Measurements from ENCODE around the gene CFAP251. TPM values are rescaled to one million over a fixed set of nuclear protein-coding genes. Genes with fewer than 3 reads are reported as not detected.

CFAP251 gene
- total and polyA plus RNA-seq, 2 donors (not counting 3 experiments of a cell fraction or from before 2014, with no cell fraction given): 3.3 to 4.0 TPM

DNA sequence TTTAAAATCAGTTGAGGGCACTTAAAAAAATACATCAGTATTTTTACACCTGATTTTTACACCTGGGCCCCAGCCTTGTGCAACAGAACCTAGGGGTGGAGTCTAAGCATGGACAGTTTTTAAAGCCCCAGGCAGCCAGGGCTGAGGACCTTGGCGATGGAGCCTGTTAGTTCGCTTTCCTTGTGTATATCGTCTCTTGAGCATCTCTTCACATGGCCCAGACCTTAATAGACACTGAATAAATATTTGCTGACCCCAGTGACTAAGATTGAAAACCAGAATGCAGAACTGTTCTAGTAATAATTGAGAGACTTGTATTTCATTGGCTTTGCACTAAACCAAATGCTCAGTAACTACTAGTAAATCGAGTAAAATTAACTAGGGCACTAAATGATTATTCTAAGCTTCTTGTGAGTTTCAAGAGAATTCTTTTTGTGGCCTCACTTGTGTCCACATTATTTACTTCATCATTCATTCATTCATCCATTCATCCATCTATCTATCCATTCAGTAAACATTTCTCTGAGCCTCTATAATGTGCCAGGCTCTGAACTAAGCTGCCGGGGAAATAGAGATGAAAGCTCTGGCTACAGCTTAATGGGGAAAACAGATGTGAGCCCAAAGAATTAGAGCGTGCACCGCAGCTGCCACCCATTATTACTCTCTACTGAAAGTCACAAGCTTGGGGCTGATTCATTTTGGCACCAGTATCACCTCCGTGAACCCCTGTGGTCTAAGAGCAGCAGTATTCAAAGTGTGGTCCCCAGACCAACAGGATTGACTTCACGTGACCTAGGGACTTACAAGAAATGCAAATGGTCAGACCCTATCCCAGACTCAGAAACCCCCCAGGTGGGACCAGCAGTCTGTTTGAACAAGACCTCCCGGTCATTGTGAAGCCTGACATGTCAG lies 72.6 kb downstream of the CFAP251 start:
- H3K4me3 ChIP-seq (replicated peaks in 1 of 3; ENCODE audit: insufficient read depth in 1 of 3, low read depth in 1 of 3, low read length in 3 of 3): no peak overlapping the region
- H4K20me1 ChIP-seq (replicated peaks; ENCODE audit: control insufficient read depth, extremely low read depth, insufficient read depth, low read length): no peaks in the 10 kb centered on the region
- POLR2A ChIA-PET: interaction anchor here (1.4 kb wide), 1 partner anchor 67 kb away, joined by 4 read pairs; no protein-coding TSS in a partner anchor
- H3K4me2 ChIP-seq (ENCODE audit: insufficient read depth, low read length): no peak overlapping the region
- no peak for FAIRE-seq
- peak overlapping the region; percentile 77 for H3K27ac ChIP-seq (ENCODE audit: insufficient read depth, low read depth, low read length)
- H3K9ac ChIP-seq (replicated peaks; ENCODE audit: extremely low read depth, insufficient read depth, low read length): no peak overlapping the region
- no peaks in the 10 kb centered on the region for H3K9me3 ChIP-seq (replicated peaks; ENCODE audit: control insufficient read depth, insufficient read depth, low read length)
- H2AFZ ChIP-seq (ENCODE audit: low read depth, low read length): no peak overlapping the region
- intact Hi-C loops (cut with micrococcal nuclease): no loop called here
- H3K79me2 ChIP-seq (ENCODE audit: control insufficient read depth, insufficient read depth, low read length): no peaks in the 10 kb centered on the region
- no peaks in the 10 kb centered on the region for H3K36me3 ChIP-seq (ENCODE audit: control insufficient read depth in 2 of 2, extremely low read depth in 1 of 2, insufficient read depth in 2 of 2, low read length in 2 of 2)
- no TSS peak for BruUV-seq (replicated peaks)
- H3K9me1 ChIP-seq (replicated peaks; ENCODE audit: control insufficient read depth, extremely low read depth, insufficient read depth, low read length): no peaks in the 10 kb centered on the region
- H3K27me3 ChIP-seq (ENCODE audit: control insufficient read depth in 2 of 2, insufficient read depth in 2 of 2, low read length in 2 of 2): no peaks in the 10 kb centered on the region
- DNase-seq (ENCODE audit: low read depth, low spot score): no peak
- dilution Hi-C loops (cut with MboI; ENCODE audit: extremely low pct_ligation_motif_present, low sequenced_read_pairs): no loop called here
- peaks cover 6% of the 10 kb centered on the region for H3K4me1 ChIP-seq (ENCODE audit: control insufficient read depth, extremely low read depth, insufficient read depth, low read length)
- TF ChIP-seq MAX (IDR thresholded peaks at IDR 0.05; ENCODE audit: insufficient read depth, insufficient read length) (no peak), FOS (IDR thresholded peaks at IDR 0.05; ENCODE audit: borderline replicate concordance, insufficient read depth, low read length) (no peak), POLR2AphosphoS5 (IDR thresholded peaks at IDR 0.05; ENCODE audit: insufficient read depth, low read depth, low read length) (no peak), JUN (IDR thresholded peaks at IDR 0.05; ENCODE audit: borderline replicate concordance, insufficient read depth, insufficient read length, low read depth) (no peak), POLR2A (IDR thresholded peaks at IDR 0.05; ENCODE audit: low read depth, low read length) (no peak), EZH2 (IDR thresholded peaks at IDR 0.05; ENCODE audit: borderline replicate concordance, low read depth, low read length, severe bottlenecking) (no peak), GATA2 (IDR thresholded peaks at IDR 0.05; ENCODE audit: insufficient read depth, insufficient read length, low read depth, low read length) (no peak), MYC (IDR thresholded peaks at IDR 0.05; ENCODE audit: low read depth, low read length) (no peak)
- TF ChIP-seq, protein P1, sequence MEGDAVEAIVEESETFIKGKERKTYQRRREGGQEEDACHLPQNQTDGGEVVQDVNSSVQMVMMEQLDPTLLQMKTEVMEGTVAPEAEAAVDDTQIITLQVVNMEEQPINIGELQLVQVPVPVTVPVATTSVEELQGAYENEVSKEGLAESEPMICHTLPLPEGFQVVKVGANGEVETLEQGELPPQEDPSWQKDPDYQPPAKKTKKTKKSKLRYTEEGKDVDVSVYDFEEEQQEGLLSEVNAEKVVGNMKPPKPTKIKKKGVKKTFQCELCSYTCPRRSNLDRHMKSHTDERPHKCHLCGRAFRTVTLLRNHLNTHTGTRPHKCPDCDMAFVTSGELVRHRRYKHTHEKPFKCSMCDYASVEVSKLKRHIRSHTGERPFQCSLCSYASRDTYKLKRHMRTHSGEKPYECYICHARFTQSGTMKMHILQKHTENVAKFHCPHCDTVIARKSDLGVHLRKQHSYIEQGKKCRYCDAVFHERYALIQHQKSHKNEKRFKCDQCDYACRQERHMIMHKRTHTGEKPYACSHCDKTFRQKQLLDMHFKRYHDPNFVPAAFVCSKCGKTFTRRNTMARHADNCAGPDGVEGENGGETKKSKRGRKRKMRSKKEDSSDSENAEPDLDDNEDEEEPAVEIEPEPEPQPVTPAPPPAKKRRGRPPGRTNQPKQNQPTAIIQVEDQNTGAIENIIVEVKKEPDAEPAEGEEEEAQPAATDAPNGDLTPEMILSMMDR (IDR thresholded peaks at IDR 0.05; ENCODE audit: extremely low read depth in 1 of 2, insufficient read depth in 1 of 2, low read depth in 1 of 2, low read length in 2 of 2): no peak
- CTCF ChIA-PET: interaction anchor here (1.0 to 1.5 kb wide), 2 partner anchors 32 to 72 kb away, joined by 3 to 5 read pairs; partner anchors contain the start of gene CFAP251
